Stimulated activated CD8-positive, alpha-beta memory T cell treated with anti-CD3 and anti-CD28 coated beads, Interleukin-15, amount 100 ng/mL, for 4 hours (primary cell): ENCODE data around the gene TMPRSS4.

Source experiments
- DNase-seq, 2 donors: peaks; one replicate each; pipeline ENCODE4 v3.0.0-alpha.2; 2020; ENCODE audit warnings: low read depth in 2 of 2

TMPRSS4 gene, protein sequence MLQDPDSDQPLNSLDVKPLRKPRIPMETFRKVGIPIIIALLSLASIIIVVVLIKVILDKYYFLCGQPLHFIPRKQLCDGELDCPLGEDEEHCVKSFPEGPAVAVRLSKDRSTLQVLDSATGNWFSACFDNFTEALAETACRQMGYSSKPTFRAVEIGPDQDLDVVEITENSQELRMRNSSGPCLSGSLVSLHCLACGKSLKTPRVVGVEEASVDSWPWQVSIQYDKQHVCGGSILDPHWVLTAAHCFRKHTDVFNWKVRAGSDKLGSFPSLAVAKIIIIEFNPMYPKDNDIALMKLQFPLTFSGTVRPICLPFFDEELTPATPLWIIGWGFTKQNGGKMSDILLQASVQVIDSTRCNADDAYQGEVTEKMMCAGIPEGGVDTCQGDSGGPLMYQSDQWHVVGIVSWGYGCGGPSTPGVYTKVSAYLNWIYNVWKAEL

DNA sequence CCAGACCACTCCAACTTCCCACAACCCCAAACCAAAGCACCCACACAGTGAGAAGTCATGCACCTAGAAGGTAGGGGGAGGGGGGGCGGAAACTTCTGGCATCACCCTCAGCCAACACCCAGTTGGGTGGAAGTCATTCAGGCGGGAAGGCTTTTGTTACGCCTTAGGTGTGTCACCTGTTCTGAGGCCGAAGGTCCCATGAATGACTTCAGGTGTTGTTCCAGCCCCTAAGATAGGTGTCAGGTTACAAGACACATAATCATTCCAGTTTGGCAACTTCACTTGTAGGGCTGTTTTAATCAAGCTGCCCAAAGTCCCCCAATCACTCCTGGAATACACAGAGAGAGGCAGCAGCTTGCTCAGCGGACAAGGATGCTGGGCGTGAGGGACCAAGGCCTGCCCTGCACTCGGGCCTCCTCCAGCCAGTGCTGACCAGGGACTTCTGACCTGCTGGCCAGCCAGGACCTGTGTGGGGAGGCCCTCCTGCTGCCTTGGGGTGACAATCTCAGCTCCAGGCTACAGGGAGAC lies at the start of gene TMPRSS4:
TSS of gene TMPRSS4 (plus strand) at position 325 of the 528 bp plus-strand sequence. CDS start 225 bp downstream, outside the sequence.
- no peak for DNase-seq

DNA sequence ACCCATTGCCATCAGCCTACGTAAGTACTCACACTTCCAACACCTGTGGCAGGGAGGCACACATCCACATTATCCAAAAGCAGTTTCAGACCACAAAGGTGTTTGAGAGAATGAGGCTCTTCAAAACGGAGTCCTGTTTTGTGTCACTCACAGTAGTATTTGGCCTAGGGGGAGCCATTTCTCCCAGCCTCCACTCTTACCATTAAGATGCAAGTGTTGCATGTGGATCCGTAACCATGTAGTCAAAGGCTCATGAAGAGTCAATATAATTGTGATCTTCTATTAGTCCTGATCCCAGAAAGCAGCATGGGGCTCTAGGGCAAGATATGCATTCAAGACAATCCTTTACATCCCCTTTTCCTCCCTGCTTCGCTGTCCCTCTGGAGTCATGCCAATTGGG lies 49.2 kb upstream of the TMPRSS4 start:
- DNase-seq: no peak

DNA sequence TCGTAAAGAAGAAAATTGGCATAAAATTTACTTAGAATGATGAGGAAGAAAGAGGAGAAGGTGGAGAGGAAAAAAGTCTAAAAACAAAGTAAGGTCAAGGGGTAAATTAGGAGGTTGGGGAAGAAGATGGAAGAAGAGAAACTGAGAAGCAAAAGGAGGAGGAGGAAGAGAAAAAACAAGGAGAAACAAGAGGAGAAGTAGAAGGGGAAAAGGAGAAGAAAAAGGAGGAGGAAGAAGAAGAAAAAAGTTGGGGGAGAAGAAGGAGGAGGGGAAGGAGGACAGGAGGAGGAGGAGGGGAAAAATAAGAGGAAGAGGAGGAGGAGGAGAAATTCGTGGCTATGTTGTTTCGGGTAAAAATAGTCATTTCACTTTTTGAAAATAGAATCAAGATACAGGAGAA lies 48.3 kb upstream of the TMPRSS4 start:
- no peak for DNase-seq

DNA sequence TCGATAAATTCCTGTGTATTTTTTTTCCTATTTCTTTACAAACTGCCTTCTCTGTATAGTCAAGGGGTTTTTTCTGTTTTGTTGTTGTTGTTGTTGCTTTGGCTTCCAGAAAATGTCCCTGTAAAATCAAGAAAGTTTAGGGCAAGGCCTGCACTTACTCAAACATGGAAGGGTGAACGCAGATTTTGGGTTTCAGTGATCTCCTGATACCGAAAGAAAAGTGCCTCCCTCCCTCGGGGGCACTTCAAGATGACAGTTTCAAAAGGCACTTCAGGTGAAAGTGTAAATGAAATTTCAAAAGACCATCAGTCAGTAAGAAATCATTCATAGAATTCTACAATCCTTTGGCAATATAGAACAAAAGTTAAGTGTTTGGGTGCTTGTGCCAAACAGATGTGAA lies 43.4 kb upstream of the TMPRSS4 start:
- DNase-seq: no peak

DNA sequence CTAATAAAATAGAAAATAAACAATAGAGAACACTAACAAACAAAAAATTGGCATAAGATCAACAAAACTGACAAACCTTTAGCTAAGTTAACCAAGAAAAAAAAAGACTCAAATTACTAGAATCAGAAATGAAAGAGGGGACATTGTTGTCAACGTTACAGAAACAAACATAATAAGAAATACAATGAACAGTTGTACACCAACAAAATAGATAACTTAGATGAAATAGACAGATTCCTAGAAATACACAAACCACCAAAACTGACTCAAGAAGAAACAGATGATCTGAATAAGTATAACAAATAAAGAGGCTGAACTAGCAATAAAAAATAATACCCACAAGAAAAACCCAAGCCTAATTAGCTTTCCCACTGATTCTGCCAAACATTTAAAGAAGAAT lies 34.7 kb upstream of the TMPRSS4 start:
- DNase-seq: no peak

DNA sequence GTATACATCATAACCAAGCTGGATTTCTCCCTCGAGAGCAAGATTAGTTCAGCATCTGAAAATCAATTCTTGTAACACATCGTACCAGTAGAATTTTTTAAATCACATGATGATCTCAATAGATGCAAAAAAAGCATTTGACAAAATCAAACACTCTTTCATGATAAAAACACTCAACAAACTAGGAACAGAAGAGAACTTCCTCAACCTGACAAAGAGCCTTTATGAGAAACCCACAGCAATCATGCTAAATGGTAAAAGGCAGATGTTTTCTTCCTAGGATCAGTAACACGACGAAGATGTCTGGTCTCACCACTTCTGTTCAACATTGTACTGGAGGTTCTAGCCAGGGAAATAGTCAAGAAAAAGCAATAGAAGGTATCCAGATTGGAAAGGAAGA lies 34.1 kb upstream of the TMPRSS4 start:
- DNase-seq: no peak

DNA sequence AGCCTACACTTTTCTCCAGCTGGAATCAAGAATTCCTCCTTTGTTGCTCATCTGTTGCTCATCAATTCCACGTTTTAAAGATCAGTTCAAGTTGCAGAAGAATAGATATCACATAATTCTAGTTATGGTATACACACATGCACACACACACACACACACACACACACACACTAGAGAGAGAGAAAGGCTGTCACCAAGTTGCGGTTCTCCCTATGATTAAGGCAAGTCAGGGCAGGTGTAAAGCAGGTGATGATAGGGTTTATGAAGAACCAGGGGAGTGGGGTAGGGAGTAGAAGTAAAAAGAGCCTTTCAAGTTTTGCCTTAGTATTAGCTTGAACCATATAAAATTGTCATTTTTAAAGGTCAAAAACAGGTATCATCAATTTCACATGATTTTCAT lies 31.7 kb upstream of the TMPRSS4 start:
- no peak for DNase-seq

DNA sequence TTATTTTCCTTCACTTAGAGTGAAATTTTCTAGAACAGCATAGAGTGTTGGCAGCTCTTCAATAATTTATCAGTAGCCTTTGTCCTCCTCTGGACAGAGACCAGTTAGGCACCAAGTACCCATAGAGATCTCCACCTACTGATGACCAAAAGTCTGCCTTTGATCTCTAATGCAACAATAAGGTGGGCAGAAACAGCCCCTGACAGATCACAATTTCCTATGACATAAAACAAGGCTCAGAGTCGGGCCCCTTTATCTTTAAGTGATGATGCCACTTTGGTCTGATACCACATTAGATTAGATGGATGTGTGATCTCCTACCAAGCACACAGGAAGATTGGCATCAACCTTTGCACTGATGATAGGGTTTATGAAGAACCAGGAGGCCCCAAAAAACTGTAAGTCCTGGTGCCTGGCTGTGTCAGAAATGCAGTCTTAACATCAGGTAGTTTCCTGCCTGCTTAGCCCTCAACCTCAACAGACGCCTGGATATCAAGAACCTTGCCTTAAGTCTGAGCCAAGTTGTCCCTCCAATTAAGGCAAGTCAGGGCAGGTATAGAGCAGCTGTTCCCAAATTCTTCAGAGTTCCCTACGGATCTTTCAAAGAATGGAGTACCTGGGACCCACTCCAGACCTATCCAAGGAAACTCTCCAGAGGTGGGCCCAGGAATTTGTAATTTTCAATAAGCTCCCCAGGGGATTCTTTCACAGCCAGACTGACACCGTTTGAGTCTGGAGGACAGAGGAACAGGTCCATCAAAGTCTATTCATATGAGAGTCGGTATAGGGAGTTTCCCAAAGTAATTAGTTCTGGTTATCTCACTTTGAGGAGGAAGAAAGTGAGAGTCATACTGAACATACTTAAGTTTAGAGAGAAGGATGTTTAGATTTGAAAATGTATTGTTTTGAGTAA lies 30.6 kb upstream of the TMPRSS4 start:
- peak in 1 of 2 donors; percentile 30 for DNase-seq

DNA sequence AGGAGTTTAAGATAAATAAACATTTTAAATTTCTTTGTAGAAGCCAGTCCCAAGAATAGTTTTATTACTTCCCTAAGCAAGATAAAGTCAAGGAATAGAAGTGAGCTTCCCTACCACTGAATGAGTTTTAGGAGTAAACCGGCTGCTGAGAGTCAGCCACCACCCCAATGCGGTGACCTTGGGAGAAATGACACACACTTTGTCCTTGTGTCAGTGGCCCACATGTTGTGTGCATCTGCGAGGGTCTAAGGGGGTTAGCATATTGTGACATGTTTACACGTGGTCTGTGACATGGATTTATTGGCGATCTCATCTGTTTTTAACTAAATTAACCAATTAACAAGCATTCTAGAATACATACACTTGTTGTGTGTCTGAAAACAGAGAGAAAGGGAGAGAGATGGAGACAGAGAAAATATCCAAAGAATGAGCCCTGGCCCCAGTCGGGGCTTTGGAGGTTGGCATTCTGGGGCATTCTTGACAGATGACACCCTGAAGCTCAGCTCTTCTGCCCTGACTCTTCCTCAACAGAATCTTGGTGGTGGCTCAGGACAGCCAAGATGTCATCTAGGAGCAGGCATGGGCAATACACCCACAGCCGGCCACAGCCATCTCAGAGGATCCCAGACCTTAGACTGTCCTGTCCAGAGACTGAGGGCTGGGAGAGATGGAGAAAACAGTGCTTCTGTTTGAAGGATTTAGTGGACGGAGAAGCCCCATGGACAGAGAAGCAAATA lies 29.7 kb upstream of the TMPRSS4 start:
- no peak for DNase-seq

DNA sequence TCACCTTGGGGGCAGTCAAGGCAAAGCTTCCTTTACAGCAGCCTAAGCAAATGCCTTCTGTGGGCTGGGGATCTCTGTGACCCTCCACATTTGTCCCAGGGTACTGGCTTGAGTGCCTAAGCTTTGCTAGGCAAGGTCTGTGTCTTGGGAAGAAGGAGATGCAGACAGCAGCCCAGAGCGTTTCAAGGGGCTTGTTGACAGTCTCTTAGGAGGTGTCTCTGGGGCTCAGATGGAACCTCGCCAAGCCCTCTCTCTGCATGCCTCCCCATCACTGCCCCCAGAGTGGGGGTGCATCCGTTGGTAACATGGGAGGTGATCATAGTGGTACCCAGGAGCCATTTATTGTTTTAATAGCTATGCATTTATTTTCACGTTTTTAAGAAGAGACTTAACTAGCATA lies 29.1 kb upstream of the TMPRSS4 start:
- no peak for DNase-seq

DNA sequence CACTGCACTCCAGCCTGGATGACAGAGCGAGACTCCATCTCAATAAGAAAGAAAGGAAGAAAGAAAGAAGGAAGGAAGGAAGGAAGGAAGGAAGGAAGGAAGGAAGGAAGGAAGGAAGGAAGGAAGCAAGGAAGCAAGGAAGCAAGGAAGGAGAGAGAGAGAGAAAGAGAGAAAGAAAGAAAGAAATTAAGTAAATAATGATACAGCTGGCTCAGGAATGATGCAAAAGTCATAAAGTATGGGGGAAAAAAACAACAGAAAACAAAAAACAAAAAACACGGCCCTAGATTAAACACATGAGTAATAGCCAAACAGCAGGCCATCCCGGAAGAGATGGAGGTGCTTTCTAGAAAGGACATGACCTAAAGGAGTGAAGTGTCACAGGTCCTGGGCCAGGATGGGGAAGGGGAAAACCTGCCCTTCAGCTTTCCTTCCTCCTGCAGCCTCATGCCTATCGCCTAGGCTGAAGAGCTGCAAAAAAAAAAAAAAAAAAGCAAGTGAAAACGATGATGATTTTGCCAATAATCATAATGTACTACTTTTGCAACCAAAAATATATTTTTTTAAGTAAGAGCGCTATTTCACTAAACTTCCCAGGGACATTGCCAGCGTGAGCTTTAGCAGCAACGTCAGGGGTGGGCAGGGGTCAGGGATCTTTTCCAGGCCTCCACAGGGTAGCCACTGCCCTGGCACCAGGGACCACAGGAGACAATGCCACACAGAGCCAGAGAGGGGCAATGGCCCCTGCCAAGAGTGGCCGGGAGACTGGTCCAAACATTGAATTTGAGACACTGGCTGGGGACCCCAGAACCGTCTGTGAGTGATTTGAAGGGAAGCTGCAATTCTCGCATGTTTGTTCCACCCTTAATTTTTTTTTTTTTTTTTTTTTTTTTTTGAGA lies 28.2 kb upstream of the TMPRSS4 start:
- no peak for DNase-seq

DNA sequence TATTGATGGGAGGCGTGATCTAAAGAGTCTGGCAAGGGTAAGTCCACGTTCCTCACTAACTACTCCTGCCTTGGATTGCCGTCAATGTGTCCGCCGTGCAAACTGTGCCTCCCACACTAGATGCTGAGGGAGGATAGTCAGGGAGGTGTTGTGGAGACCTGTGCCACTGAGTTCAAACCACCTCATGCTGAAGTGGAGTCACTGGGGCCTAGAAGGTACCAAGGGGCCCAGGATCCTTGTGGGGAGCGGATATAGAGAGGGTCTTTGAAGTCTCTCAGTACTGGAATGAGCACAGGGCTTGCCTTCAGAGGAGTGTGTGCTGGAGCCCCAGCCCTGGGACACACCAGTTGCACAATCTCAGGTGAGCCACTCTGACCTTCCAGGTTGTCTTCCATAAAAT lies 27.1 kb upstream of the TMPRSS4 start:
- DNase-seq: no peak

DNA sequence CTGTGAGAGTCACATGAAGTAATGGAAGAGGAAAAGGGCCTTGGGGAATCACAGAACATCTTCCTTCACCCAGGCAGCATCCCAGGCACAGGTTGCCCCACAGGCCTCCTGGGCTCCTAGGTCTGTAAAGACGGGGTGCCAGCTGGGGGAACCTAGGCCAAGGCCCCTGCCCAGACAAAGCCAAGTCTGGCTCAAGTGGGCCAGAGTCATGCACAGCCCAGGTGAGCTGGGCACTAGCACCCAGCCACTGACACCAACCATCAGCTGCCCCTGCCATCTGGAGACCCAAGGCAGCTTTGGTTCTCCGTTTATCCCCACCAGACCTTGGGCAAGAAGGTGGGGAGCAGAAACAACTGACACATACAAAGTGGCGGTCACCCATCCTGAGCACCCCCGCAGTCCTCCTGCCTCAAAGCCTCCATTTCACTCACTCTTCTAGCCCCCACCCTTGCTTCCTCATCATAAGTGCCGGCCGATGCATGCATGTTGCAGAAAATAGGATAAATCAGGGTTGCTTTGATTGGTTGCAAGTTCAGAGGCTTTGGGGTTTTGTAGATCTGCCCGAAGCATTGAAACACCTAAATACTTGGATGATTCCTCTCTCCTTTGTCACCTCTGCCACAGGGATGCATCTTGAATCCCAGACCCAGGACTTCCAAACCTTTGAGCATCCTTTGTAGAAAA lies 26.5 kb upstream of the TMPRSS4 start:
- DNase-seq: no peak

DNA sequence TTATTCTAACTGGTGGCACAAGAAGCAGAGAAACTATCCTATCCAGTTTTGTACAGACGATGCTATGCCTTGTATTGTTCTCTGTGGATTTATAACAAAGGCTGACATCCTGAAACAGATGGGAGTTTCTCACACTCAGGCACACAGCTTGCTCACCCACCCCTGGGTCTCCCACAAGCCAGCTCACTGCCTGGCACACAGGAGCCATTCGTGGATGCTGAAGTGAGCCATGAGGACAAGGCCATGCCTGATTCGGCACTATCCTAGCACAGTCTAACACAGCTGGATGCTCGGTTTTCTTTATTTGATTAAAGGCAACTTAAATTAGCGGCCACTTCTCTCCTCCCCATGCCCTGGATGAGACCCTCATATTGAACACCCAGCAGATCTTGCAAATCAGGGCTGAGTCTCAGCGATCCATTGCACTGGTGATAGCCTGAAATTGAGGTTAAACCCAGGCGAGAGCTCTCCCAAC lies 25.7 kb upstream of the TMPRSS4 start:
- DNase-seq: no peak

DNA sequence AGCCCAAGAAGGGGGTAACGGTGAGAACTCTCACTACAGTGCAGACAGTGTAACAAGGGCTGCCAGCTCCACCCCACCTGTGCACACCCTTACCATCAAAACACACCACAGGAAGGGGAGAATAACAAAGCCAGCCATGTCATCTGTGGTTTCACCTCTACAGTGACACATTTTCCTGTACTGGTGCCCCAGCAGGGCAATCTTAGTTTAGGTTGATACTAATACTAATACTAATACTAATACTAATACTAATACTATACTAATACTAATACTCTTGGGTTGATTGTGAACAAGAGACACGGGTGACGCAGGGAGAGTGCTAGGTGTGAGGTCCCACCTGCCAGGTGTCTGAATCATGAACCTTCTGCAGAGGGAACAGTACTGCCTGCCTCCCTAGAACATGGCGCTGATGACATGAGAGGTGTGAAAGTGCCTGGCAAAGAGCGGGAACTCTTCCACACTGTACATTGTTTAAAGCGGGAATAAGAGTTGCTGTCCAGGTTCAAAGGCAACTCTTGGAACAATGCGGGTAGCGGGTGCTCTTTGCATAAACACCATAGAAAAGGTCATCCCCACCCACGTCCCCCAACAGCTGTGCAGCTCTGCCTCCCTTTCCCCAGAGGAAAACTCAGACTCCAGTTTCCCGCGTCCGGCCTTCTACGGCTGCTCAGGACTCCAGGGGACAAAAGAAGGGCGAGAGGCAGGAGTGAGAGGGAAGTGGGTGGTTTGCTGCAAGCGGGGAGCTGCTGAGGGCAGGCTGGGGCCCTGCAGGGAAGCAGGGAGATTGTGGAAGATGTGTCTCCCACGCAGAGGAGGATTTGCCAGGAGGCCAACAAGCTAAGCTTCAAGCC lies 25.0 kb upstream of the TMPRSS4 start:
- peak; percentile 21 to 45 for DNase-seq

DNA sequence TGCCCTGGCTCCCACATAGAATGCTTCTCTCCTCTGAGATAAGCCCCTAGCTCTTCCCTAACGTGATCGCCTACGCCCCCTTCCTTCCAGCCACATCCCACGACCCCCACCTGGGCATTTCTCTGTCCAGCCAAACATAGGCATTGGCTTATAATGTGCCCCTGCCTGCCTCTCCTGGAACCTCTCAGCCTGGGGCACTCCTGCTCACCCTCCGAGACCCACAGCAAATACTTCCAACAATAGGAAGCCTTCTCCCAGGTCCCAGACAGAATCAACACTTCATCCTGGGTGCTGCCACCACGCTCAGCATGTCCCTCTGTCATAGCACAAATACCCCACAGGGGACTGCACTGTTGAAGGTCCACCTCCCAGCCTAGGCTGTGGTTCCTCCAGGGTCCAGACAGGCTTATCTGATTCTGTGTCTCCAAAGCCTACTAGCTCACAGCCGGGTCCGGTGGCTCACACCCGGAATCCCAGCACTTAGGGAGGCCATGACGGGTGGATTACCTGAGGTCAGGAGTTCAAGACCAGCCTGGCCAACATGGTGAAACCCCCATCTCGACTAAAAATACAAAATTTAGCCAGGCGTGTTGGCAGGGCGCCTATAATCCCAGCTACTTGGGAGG lies 24.2 kb upstream of the TMPRSS4 start:
- DNase-seq: no peak

DNA sequence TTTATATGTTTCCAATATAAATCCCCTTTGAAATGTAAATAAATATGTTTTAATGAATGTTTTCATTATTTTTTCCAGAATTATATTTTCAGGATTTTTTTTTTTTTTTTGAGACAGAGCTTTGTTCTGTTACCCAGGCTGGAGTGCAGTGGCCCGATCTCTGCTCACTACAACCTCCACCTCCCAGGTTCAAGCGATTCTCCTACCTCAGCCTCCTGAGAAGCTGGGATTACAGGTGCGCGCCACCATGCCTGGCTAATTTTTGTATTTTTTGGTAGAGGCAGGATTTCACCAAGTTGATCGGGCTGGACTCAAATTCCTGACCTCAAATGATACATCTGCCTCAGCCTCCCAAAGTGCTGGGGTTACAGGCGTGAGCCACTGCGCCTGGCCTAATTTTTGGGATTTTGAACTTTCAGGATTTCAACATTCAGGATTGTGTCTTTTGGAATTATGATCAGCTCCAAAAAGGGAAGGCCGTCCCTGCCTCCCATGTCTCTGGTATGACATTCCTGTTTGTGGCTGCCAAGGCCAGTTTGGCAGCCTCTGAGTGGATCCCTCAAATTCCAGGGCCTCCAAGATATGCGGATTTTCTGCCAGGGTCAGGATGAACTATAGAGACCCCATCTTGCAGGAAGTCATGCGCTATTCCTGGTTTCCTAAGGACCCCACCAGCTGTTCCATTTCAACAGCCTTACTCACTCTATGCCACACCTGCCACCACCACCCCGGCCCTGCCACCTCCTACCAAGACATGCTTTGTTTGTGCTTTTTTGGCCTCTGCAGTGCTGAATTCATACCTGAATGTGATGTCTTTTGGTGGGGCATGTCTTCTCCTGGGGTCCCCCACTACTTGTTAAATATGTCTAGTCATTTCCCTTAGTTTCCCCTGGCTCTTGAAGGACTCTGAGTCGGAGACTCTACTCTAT lies 21.9 kb upstream of the TMPRSS4 start:
- DNase-seq: no peak

DNA sequence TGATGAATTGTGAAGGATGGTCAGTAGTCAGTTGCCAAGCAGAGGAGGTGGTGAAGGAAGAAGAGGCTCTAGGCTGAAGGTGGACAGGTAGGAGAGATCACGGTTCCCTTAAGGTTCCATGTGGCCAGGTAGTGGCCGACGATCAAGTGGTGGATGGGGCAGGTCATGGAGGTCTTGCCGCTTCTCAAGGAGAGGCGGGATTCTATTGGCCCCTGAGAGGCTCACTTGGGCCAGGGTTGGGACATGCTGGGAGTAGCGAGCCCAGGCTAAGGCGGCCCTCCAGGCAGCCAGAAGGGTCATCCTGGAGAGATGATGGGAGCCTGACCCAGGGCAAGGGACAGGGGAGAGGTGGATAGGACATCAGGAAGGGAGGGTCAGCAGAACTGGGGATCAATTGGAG lies 20.9 kb upstream of the TMPRSS4 start:
- no peak for DNase-seq
